ENCODE data around the gene VPS35L. TPM values are rescaled to one million over a fixed set of nuclear protein-coding genes. Genes with fewer than 3 reads are reported as not detected.

VPS35L gene
- total RNA-seq, 2 experiments from 2014 or later, result 25.8 to 28.3 TPM

DNA sequence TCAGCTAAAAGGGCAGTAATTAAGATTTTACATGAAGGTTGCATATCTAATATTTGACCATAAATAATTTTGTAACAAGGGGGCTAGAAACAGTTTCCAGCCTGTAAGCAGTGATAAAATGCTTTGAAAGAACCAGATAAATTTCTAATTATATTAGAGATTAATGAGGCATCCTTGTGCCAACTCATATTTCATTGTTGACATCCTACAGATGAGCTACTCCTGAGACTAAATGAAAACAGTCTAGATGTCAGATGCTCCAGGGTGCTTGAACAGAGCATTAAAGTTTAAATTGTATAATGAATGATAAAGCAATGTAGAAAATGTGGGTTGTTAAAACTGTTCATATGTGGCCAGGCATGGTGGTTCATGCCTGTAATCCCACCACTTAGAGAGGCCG lies 185.9 kb downstream of the VPS35L start:
- Histone ChIP-seq H3K4me3 (ENCODE audit: low read length) (no peak overlapping the region), H3K27me3 (ENCODE audit: control insufficient read depth in 1 of 2, insufficient read depth in 2 of 2, low read length in 2 of 2) (no peaks in the 10 kb centered on the region), H3K4me1 (ENCODE audit: insufficient read depth, low read length) (no peaks in the 10 kb centered on the region), H3K9me3 (ENCODE audit: control insufficient read depth in 1 of 2, insufficient read depth in 1 of 2, low read length in 2 of 2) (no peaks in the 10 kb centered on the region), H3K27ac (ENCODE audit: low read depth in 1 of 2, low read length in 2 of 2) (no peak overlapping the region), H3K36me3 (ENCODE audit: insufficient read depth, low read length) (no peaks in the 10 kb centered on the region)
- DNase-seq (no peak), ATAC-seq (ENCODE audit: poor library complexity) (no peak)
- Mint-ChIP-seq H3K27ac (no peak overlapping the region), H3K4me3 (no peak overlapping the region), H3K9me3 (no peaks in the 10 kb centered on the region), H3K27me3 (no peaks in the 10 kb centered on the region), H3K4me1 (ENCODE audit: low read depth) (no peaks in the 10 kb centered on the region), H3K36me3 (ENCODE audit: low read depth) (no peaks in the 10 kb centered on the region)
- ChIA-PET POLR2A (no interaction called here), CTCF (no interaction called here)
- TF ChIP-seq, protein P1, sequence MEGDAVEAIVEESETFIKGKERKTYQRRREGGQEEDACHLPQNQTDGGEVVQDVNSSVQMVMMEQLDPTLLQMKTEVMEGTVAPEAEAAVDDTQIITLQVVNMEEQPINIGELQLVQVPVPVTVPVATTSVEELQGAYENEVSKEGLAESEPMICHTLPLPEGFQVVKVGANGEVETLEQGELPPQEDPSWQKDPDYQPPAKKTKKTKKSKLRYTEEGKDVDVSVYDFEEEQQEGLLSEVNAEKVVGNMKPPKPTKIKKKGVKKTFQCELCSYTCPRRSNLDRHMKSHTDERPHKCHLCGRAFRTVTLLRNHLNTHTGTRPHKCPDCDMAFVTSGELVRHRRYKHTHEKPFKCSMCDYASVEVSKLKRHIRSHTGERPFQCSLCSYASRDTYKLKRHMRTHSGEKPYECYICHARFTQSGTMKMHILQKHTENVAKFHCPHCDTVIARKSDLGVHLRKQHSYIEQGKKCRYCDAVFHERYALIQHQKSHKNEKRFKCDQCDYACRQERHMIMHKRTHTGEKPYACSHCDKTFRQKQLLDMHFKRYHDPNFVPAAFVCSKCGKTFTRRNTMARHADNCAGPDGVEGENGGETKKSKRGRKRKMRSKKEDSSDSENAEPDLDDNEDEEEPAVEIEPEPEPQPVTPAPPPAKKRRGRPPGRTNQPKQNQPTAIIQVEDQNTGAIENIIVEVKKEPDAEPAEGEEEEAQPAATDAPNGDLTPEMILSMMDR (IDR thresholded peaks at IDR 0.05), result no peak
- intact Hi-C loops (cut with DNase I, micrococcal nuclease), result no loop called here

- DNase-seq (no peak), ATAC-seq (ENCODE audit: poor library complexity) (no peak)
- no peaks in the 10 kb centered on the region for H3K27me3 ChIP-seq (ENCODE audit: control insufficient read depth in 1 of 2, insufficient read depth in 2 of 2, low read length in 2 of 2)
- H3K4me3 ChIP-seq (ENCODE audit: low read length), result no peak overlapping the region
- no peaks in the 10 kb centered on the region for H3K9me3 ChIP-seq (ENCODE audit: control insufficient read depth in 1 of 2, insufficient read depth in 1 of 2, low read length in 2 of 2)
- no peak overlapping the region for H3K27ac ChIP-seq (ENCODE audit: low read depth in 1 of 2, low read length in 2 of 2)
- H3K4me1 ChIP-seq (ENCODE audit: insufficient read depth, low read length), result no peaks in the 10 kb centered on the region
- Mint-ChIP-seq H3K9me3 (no peaks in the 10 kb centered on the region), H3K27me3 (no peaks in the 10 kb centered on the region), H3K4me3 (no peak overlapping the region), H3K4me1 (ENCODE audit: low read depth) (no peaks in the 10 kb centered on the region), H3K27ac (no peak overlapping the region), H3K36me3 (ENCODE audit: low read depth) (no peaks in the 10 kb centered on the region)
- CTCF ChIA-PET, result no interaction called here
- POLR2A ChIA-PET, result no interaction called here
- TF ChIP-seq, protein P1 (IDR thresholded peaks at IDR 0.05), result no peak
- H3K36me3 ChIP-seq (ENCODE audit: insufficient read depth, low read length), result no peaks in the 10 kb centered on the region
- intact Hi-C loops (cut with DNase I, micrococcal nuclease), result no loop called here
Measured at GRCh38 chr16:19743816-19744159, 188.3 kb downstream of the VPS35L start.

GRCh38 chr16:19744670-19745069 lies 189.2 kb downstream of the VPS35L start:
- Mint-ChIP-seq H3K27ac (no peak overlapping the region), H3K4me3 (no peak overlapping the region), H3K27me3 (no peaks in the 10 kb centered on the region), H3K9me3 (no peaks in the 10 kb centered on the region), H3K4me1 (ENCODE audit: low read depth) (no peaks in the 10 kb centered on the region), H3K36me3 (ENCODE audit: low read depth) (no peaks in the 10 kb centered on the region)
- H3K36me3 ChIP-seq (ENCODE audit: insufficient read depth, low read length), result no peaks in the 10 kb centered on the region
- DNase-seq, result no peak
- H3K27me3 ChIP-seq (ENCODE audit: control insufficient read depth in 1 of 2, insufficient read depth in 2 of 2, low read length in 2 of 2), result no peaks in the 10 kb centered on the region
- TF ChIP-seq, protein P1 (IDR thresholded peaks at IDR 0.05), result no peak
- no peak overlapping the region for H3K27ac ChIP-seq (ENCODE audit: low read depth in 1 of 2, low read length in 2 of 2)
- ATAC-seq (ENCODE audit: poor library complexity), result no peak
- ChIA-PET POLR2A (no interaction called here), CTCF (no interaction called here)
- intact Hi-C loops (cut with DNase I, micrococcal nuclease), result no loop called here
- H3K9me3 ChIP-seq (ENCODE audit: control insufficient read depth in 1 of 2, insufficient read depth in 1 of 2, low read length in 2 of 2), result no peaks in the 10 kb centered on the region
- H3K4me1 ChIP-seq (ENCODE audit: insufficient read depth, low read length), result no peaks in the 10 kb centered on the region
- no peak overlapping the region for H3K4me3 ChIP-seq (ENCODE audit: low read length)

Data from CD4-positive, alpha-beta T cell (primary cell).